Endothelial cell of umbilical vein (primary cell): ENCODE data around the gene PDHB. TPM values are rescaled to one million over a fixed set of nuclear protein-coding genes. Genes with fewer than 3 reads are reported as not detected.

Experiments used
- BruUV-seq: library from RNA; stranded (reverse); fragments of 400-500 nt; replicated peaks from 2 replicates; lab custom pipeline; 2021; lab: Mats Ljungman, UMichigan
- CTCF ChIA-PET: fragments of 300-600, 350-600 bp; sonication (Branson Sonifier 250); formaldehyde crosslinking; loops from one replicate; lab custom pipeline; 2021; ENCODE audit warnings: antibody characterized with exemption, inconsistent platforms; lab: Charles Lee
- POLR2A ChIA-PET: fragments of 300-600, 350-600 bp; sonication (Branson Sonifier 250); formaldehyde crosslinking; loops from one replicate; lab custom pipeline; 2021; ENCODE audit warnings: antibody characterized with exemption, inconsistent platforms; lab: Charles Lee
- DNase-seq: peaks from one replicate; pipeline ENCODE4 v3.0.0-alpha.2; 2011; ENCODE audit warnings: low read depth, low spot score
- FAIRE-seq: peaks from 2 replicates; lab custom pipeline; 2011; peaks lifted over from hg19 to GRCh38; lab: Jason Lieb, UNC
- H2AFZ ChIP-seq: 2 replicates; pipeline ENCODE4 v1.6.0; 2012; ENCODE audit warnings: low read depth, low read length, control low read depth, inconsistent platforms
- H3K27ac ChIP-seq: 2 replicates; pipeline ENCODE4 v1.5.1; 2011; ENCODE audit warnings: low read depth, mild to moderate bottlenecking, control low read depth, low read length, moderate library complexity; ENCODE audit not compliant: insufficient read depth
- H3K27me3 ChIP-seq, 2 experiments: 2 replicates each; pipeline versions ENCODE4 v1.6.0 to v1.6.1; 2011; ENCODE audit warnings: low read length in 2 of 2, mixed read lengths in 1 of 2; ENCODE audit not compliant: control insufficient read depth in 2 of 2, insufficient read depth in 2 of 2
- H3K36me3 ChIP-seq, 2 experiments: 2 replicates in 1 of 2; 3 replicates in 1 of 2; pipeline ENCODE4 v1.5.1; 2011; ENCODE audit warnings: low read length in 2 of 2, mild to moderate bottlenecking in 1 of 2, moderate library complexity in 1 of 2; ENCODE audit not compliant: control insufficient read depth in 2 of 2, insufficient read depth in 2 of 2; ENCODE audit errors: extremely low read depth in 1 of 2
- H3K4me1 ChIP-seq: 3 replicates; pipeline ENCODE4 v1.5.1; 2011; ENCODE audit warnings: mild to moderate bottlenecking, low read length; ENCODE audit not compliant: control insufficient read depth, insufficient read depth; ENCODE audit errors: extremely low read depth
- H3K4me2 ChIP-seq: 2 replicates; pipeline ENCODE4 v1.6.1; 2011; ENCODE audit warnings: low read length, control low read depth, mixed read lengths; ENCODE audit not compliant: insufficient read depth
- H3K4me3 ChIP-seq, 3 experiments: fragments of 200-600 bp in 1 of 3; sonication (generic), shearing (Covaris generic) in 1 of 3; replicated peaks in 1 of 3; 2 replicates each; pipeline ENCODE4 v1.5.1; 2011 to 2016; ENCODE audit warnings: control low read depth in 3 of 3, low read length in 3 of 3, mild to moderate bottlenecking in 2 of 3, inconsistent platforms in 1 of 3, low read depth in 1 of 3, moderate library complexity in 1 of 3; ENCODE audit not compliant: insufficient read depth in 1 of 3
- H3K79me2 ChIP-seq: 2 replicates; pipeline ENCODE4 v1.6.0; 2012; ENCODE audit warnings: low read length, inconsistent platforms; ENCODE audit not compliant: control insufficient read depth, insufficient read depth
- H3K9ac ChIP-seq: replicated peaks from 2 replicates; pipeline ENCODE3; 2011; ENCODE audit warnings: low read length, control low read depth; ENCODE audit not compliant: insufficient read depth; ENCODE audit errors: extremely low read depth
- H3K9me1 ChIP-seq: replicated peaks from 3 replicates; pipeline ENCODE4 v1.6.0; 2011; ENCODE audit warnings: mild to moderate bottlenecking, low read length; ENCODE audit not compliant: control insufficient read depth, insufficient read depth; ENCODE audit errors: extremely low read depth
- H3K9me3 ChIP-seq: replicated peaks from 2 replicates; pipeline ENCODE4 v1.5.1; 2012; ENCODE audit warnings: low read length, inconsistent platforms; ENCODE audit not compliant: control insufficient read depth, insufficient read depth
- H4K20me1 ChIP-seq: replicated peaks from 2 replicates; pipeline ENCODE3; 2011; ENCODE audit warnings: mild to moderate bottlenecking, low read length; ENCODE audit not compliant: control insufficient read depth, insufficient read depth; ENCODE audit errors: extremely low read depth
- CTCF ChIP-seq, 2 donors: IDR thresholded peaks; 1 replicate in 1 of 2; 2 replicates in 1 of 2; pipeline ENCODE4 v1.5.1; 2011; ENCODE audit warnings: low read length in 2 of 2, mild to moderate bottlenecking in 2 of 2, moderate library complexity in 2 of 2, control low read depth in 1 of 2, inconsistent platforms in 1 of 2, low read depth in 1 of 2; ENCODE audit not compliant: insufficient read depth in 1 of 2; ENCODE audit errors: extremely low read depth in 1 of 2
- EZH2 ChIP-seq: IDR thresholded peaks from 2 replicates; pipeline ENCODE4 v1.6.1; 2012; ENCODE audit warnings: borderline replicate concordance, low read depth, mild to moderate bottlenecking, moderate library complexity, low read length, inconsistent platforms; ENCODE audit not compliant: severe bottlenecking
- FOS ChIP-seq: IDR thresholded peaks from 2 replicates; pipeline ENCODE4 v1.6.1; 2011; ENCODE audit warnings: mild to moderate bottlenecking, low read length, moderate library complexity, borderline replicate concordance; ENCODE audit not compliant: insufficient read depth
- GATA2 ChIP-seq: IDR thresholded peaks from 2 replicates; pipeline ENCODE4 v1.7.0; 2011; ENCODE audit warnings: low read depth, mild to moderate bottlenecking, moderate library complexity, mixed read lengths, low read length; ENCODE audit not compliant: insufficient read length, insufficient read depth
- JUN ChIP-seq: IDR thresholded peaks from 2 replicates; pipeline ENCODE4 v1.6.1; 2011; ENCODE audit warnings: borderline replicate concordance, low read depth; ENCODE audit not compliant: insufficient read length, insufficient read depth
- MAX ChIP-seq: IDR thresholded peaks from 2 replicates; pipeline ENCODE4 v1.6.1; 2011; ENCODE audit not compliant: insufficient read depth, insufficient read length
- MYC ChIP-seq: IDR thresholded peaks from one replicate; pipeline ENCODE4 v1.6.1; 2011; ENCODE audit warnings: mild to moderate bottlenecking, low read depth, low read length
- POLR2A ChIP-seq: IDR thresholded peaks from 2 replicates; pipeline ENCODE4 v1.6.1; 2012; ENCODE audit warnings: low read depth, mild to moderate bottlenecking, control low read depth, low read length
- POLR2AphosphoS5 ChIP-seq: IDR thresholded peaks from 2 replicates; pipeline ENCODE4 v1.6.1; 2012; ENCODE audit warnings: low read depth, mild to moderate bottlenecking, control low read depth, low read length, moderate library complexity; ENCODE audit not compliant: insufficient read depth
- dilution Hi-C: fragments of 300-500 bp; cut with MboI; formaldehyde crosslinking; loops from one replicate; pipeline ENCODE4 v1.15.0; 2019; ENCODE audit warnings: low sequenced_read_pairs; ENCODE audit not compliant: extremely low pct_ligation_motif_present
- intact Hi-C: fragments of 100-400 bp; cut with micrococcal nuclease; formaldehyde crosslinking; loops from one replicate; pipeline ENCODE4 v1.10.0; 2022
- polyA plus RNA-seq, 4 experiments: library from polyadenylated mRNA; depleted of rRNA in 3 of 4; stranded (reverse) in 3 of 4; unstranded in 1 of 4; fragments of >200 nt; gene quantifications; 2 replicates each; pipeline versions ENCODE4 v1.2.1 to v1.2.3, GENCODE V29; 2011 to 2012; ENCODE audit warnings: missing spikeins in 1 of 4
- total RNA-seq: library from RNA; stranded (reverse); gene quantifications from 2 replicates; pipeline ENCODE4 v1.2.3, GENCODE V29; 2021

Gene PDHB
- total and polyA plus RNA-seq, 2 donors (not counting 3 experiments of a cell fraction or from before 2014, with no cell fraction given), result 50.8 to 60.8 TPM

- Histone ChIP-seq H3K9me1 (no peaks in the 10 kb centered on the region), H2AFZ (no peak overlapping the region), H3K9ac (no peak overlapping the region), H4K20me1 (no peaks in the 10 kb centered on the region), H3K4me3 (no peak overlapping the region), H3K4me2 (no peak overlapping the region), H3K36me3 (peaks cover 2 to 10% of the 10 kb centered on the region in 2 experiments), H3K4me1 (no peaks in the 10 kb centered on the region), H3K27me3 (no peaks in the 10 kb centered on the region), H3K79me2 (no peaks in the 10 kb centered on the region), H3K27ac (no peak overlapping the region), H3K9me3 (no peaks in the 10 kb centered on the region)
- CTCF ChIA-PET, result no interaction called here
- dilution Hi-C loops, result no loop called here
- no peak for TF ChIP-seq POLR2AphosphoS5
- TF ChIP-seq MAX, result no peak
- TF ChIP-seq FOS, result peak; percentile 19
- no peak for TF ChIP-seq EZH2
- intact Hi-C loops, result no loop called here
- POLR2A ChIA-PET, result no interaction called here
- FAIRE-seq, result peak; percentile 55
- no peak for DNase-seq
- no TSS peak for BruUV-seq
These were observed 13.7 kb downstream of the PDHB start for GRCh38 chr3:58419780-58420507.

- DNase-seq (no peak), FAIRE-seq (no peak)
- ChIA-PET POLR2A (no interaction called here), CTCF (interaction anchor here (1.5 to 3.8 kb wide), 3 partner anchors 93 to 111 kb away, joined by 3 to 37 read pairs (median 5); partner anchors contain the start of genes HTD2 and RPP14)
- H3K4me2 ChIP-seq, result no peak overlapping the region
- H3K4me3 ChIP-seq, result no peak overlapping the region
- dilution Hi-C loops, result no loop called here
- no peaks in the 10 kb centered on the region for H4K20me1 ChIP-seq
- no peak overlapping the region for H2AFZ ChIP-seq
- H3K9me1 ChIP-seq, result no peaks in the 10 kb centered on the region
- TF ChIP-seq MYC (no peak), FOS (no peak), CTCF (IDR thresholded peaks at IDR 0.05; ENCODE audit: extremely low read depth in 1 of 2, insufficient read depth in 1 of 2, low read depth in 1 of 2, low read length in 2 of 2) (no peak), GATA2 (no peak), POLR2A (no peak), EZH2 (no peak), MAX (no peak), JUN (no peak), POLR2AphosphoS5 (no peak)
- H3K27me3 ChIP-seq, result no peaks in the 10 kb centered on the region
- BruUV-seq, result no TSS peak
- H3K4me1 ChIP-seq, result no peaks in the 10 kb centered on the region
- no peaks in the 10 kb centered on the region for H3K79me2 ChIP-seq
- H3K9ac ChIP-seq, result no peak overlapping the region
- no peaks in the 10 kb centered on the region for H3K9me3 ChIP-seq
- peaks cover 0 to 4% of the 10 kb centered on the region in 2 experiments for H3K36me3 ChIP-seq
- intact Hi-C loops, result no loop called here
- no peak overlapping the region for H3K27ac ChIP-seq
These were observed 15.4 kb downstream of the PDHB start for GRCh38 chr3:58418227-58418626.
